ENCODE measurements around the gene EPPIN. TPM values are rescaled to one million over a fixed set of nuclear protein-coding genes. Genes with fewer than 3 reads are reported as not detected.

The EPPIN gene
- total and polyA plus RNA-seq, 5 donors = 0.09 TPM; not detected in 4

DNA sequence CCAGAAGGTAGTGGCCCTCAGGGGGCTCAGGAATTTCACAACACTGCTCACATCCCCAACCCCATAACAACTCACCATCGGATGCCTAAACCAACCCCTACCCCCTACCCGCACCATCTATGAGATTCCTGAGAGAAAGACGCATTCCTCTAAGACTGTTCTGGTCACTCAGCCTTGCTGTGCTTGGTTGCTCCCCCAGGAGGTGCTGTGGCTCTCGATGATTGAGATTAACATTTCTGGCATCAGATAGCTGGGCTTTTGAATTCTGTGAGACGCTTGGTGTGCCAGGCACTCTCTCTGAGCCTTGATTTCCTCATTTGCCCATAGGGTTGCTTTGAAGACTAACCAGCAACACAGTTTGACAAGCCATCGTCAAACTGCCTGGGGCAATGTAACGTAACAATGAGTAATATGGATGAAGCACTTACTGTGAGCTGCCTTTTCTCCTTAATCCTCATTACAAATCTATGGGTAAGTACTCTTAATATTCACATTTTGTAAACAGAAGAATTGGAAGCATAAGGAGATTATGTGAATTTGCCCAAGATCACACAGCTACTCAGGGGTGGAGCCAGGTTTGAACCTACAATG, 8.9 kb downstream of the EPPIN start:
- intact Hi-C loops (cut with DNase I) = no loop called here
- peaks cover 2% of the 10 kb centered on the region for H3K27me3 ChIP-seq (ENCODE audit: control insufficient read depth, insufficient read depth)
- H3K27ac ChIP-seq (ENCODE audit: low read length) = no peak overlapping the region
- WGBS = 54% methylated on average over 7 of the region's 7 CpGs
- H3K4me1 ChIP-seq (ENCODE audit: control insufficient read depth, insufficient read depth, low read length) = no peaks in the 10 kb centered on the region
- DNase-seq (no peak), ATAC-seq (no peak)
- H3K4me3 ChIP-seq (ENCODE audit: low read length) = no peak overlapping the region
- no peaks in the 10 kb centered on the region for H3K9me3 ChIP-seq (ENCODE audit: control insufficient read depth, low read length)

DNA sequence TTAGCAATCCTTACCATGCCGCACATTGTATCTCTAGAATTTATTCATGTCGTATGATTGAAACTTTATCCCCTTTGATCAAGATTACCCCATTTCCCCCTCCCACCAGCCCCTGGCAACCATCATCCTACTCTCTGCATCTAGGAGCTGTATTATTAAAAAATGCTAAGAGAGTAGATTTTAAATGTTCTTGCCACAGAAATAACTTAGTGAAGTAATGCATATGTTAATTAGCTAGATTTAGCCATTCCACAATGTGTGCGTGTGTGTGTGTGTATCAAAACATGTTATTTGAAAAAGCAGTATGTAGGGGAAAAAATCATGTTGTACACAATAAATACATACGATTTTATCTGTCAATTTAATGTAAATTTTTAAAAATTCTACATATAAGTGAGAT, 19.9 kb downstream of the EPPIN start:
- intact Hi-C loops (cut with DNase I) = no loop called here
- ATAC-seq (no peak), DNase-seq (no peak)
- Histone ChIP-seq H3K9me3 (ENCODE audit: control insufficient read depth, low read length) (no peaks in the 10 kb centered on the region), H3K27me3 (ENCODE audit: control insufficient read depth, insufficient read depth) (no peaks in the 10 kb centered on the region), H3K27ac (ENCODE audit: low read length) (no peak overlapping the region), H3K4me3 (ENCODE audit: low read length) (no peak overlapping the region), H3K4me1 (ENCODE audit: control insufficient read depth, insufficient read depth, low read length) (no peaks in the 10 kb centered on the region)
- WGBS = 74% methylated on average over 4 of the region's 4 CpGs

DNA sequence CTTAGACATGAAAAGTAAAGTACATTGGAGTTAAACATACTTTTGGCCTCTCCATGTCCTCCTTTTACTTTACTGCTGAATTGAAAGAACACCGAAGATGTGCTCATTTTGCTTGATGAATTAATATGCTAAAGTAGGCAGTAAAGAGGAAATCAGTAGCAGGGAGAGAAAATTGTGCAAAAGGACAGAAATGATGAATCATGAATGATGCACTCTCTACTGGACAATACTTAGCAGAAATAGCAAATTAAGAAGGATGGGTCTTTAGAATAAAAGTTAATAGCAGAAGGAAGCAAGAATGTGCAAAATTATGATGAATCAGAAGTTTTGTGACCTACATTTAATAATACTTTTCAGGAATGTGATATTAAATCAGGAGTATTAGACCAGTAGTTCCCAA, 23.4 kb downstream of the EPPIN start:
- ATAC-seq (no peak), DNase-seq (no peak)
- H3K27ac ChIP-seq (ENCODE audit: low read length) = no peak overlapping the region
- intact Hi-C loops (cut with DNase I) = no loop called here
- H3K9me3 ChIP-seq (ENCODE audit: control insufficient read depth, low read length) = peaks cover 3% of the 10 kb centered on the region
- H3K4me1 ChIP-seq (ENCODE audit: control insufficient read depth, insufficient read depth, low read length) = no peaks in the 10 kb centered on the region
- no peak overlapping the region for H3K4me3 ChIP-seq (ENCODE audit: low read length)
- H3K27me3 ChIP-seq (ENCODE audit: control insufficient read depth, insufficient read depth) = no peaks in the 10 kb centered on the region
- WGBS = 68% methylated on average over 1 of the region's 1 CpG

DNA sequence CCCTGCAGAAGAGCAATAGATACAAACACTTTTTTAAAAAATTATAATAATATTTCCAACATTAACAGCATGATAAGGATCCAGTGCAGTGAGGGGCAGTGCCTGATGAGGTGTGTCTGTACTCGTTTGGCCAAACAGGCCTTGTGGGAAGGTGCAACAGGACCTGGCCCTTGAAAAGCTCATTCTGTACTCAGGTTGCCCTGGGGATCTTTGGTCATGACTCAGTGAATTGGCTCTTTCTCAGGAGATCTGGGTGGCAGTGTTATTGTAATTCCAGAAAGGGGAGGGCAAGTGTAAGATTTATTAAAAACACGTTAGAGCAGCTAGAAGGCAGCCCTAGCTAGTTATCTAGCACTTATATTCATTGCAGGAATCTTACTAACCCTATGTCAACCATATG, 28.9 kb downstream of the EPPIN start:
- Histone ChIP-seq H3K4me3 (ENCODE audit: low read length) (no peak overlapping the region), H3K27me3 (ENCODE audit: control insufficient read depth, insufficient read depth) (no peaks in the 10 kb centered on the region), H3K9me3 (ENCODE audit: control insufficient read depth, low read length) (peaks cover 3% of the 10 kb centered on the region), H3K27ac (ENCODE audit: low read length) (no peak overlapping the region), H3K4me1 (ENCODE audit: control insufficient read depth, insufficient read depth, low read length) (no peaks in the 10 kb centered on the region)
- WGBS = 55% methylated on average over 2 of the region's 2 CpGs
- DNase-seq (no peak), ATAC-seq (no peak)
- intact Hi-C loops (cut with DNase I) = no loop called here

DNA sequence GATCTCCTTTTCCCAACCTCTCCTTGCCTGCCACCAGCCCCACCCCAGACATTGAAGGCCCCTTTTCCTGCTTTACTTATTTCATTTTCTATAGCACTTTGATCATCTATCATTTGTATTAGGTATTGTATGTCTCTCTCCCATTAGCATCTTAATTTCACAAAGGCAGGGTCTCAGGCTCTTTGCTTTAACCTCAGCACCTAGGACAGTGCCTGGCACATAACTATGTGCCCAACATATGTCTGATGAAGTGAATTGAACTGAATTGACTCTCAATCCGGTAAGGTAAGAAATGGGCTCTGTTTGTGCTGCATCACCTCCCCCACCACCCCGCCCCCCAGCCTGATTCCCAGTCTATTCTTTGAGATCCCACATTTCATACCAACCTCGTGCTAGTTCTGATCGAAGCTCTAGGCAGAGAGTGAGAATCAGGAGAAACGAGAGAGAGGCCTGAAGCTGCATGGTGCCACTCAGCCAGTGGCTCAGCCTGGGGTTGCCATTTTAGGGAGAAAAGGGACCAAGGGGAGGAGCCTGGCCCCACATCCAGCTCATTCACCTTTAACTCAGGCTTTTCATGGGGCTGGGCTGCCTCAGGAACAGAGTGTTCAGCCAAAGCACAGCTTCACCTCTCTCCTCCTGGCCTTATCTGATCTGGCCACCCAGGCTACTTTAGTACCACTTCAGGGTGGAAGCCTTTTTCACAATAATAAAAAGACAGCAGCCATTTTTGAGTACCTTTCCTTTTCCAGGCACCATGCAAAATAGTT, 31.9 kb downstream of the EPPIN start, which contains the start of gene SPINT3:
TSS of gene SPINT3 (minus strand) at position 476 of the 767 bp plus-strand sequence. CDS start at position 462, 14 bp downstream.
- Histone ChIP-seq H3K27me3 (ENCODE audit: control insufficient read depth, insufficient read depth) (no peaks in the 10 kb centered on the region), H3K27ac (ENCODE audit: low read length) (no peak within 1 kb of the TSS), H3K4me3 (ENCODE audit: low read length) (no peak within 1 kb of the TSS), H3K4me1 (ENCODE audit: control insufficient read depth, insufficient read depth, low read length) (no peaks in the 10 kb centered on the region), H3K9me3 (ENCODE audit: control insufficient read depth, low read length) (no peaks in the 10 kb centered on the region)
- 63% methylated on average over 5 of the region's 5 CpGs for whole genome bisulfite sequencing
- ATAC-seq (no peak), DNase-seq (no peak)
- intact Hi-C loops (cut with DNase I) = no loop called here

DNA sequence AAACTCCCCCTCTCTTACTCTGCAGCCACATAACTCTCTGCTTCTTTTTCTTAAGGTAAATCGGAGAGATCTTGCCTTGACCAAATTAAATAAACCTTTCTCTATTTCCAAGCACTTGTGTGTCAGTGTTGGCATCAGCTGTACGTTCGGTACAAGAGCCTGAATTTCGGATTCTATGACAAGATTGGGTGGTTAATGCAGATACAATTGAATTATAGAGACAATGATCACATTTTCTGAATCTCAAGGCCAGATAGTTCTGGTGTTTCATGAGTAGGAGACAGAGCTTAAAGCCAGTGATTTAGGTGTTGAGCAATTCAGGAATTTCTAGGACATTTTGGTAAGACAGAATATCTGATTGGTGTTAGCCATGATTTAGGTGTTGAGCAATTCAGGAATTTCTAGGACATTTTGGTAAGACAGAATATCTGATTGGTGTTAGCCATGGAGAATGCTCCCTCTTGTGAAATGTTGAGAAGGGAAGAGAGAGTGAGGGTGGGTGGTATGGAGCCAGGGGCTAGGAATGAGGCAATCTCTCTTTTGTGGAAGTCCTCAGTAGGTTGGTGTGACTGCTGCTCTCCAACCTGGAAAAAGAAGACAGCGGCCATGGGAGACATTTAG, 36.8 kb downstream of the EPPIN start:
- no peaks in the 10 kb centered on the region for H3K9me3 ChIP-seq (ENCODE audit: control insufficient read depth, low read length)
- H3K27ac ChIP-seq (ENCODE audit: low read length) = no peak overlapping the region
- ATAC-seq (no peak), DNase-seq (no peak)
- no peak overlapping the region for H3K4me3 ChIP-seq (ENCODE audit: low read length)
- intact Hi-C loops (cut with DNase I) = no loop called here
- no peaks in the 10 kb centered on the region for H3K27me3 ChIP-seq (ENCODE audit: control insufficient read depth, insufficient read depth)
- H3K4me1 ChIP-seq (ENCODE audit: control insufficient read depth, insufficient read depth, low read length) = no peaks in the 10 kb centered on the region
- WGBS = 61% methylated on average over 5 of the region's 5 CpGs

DNA sequence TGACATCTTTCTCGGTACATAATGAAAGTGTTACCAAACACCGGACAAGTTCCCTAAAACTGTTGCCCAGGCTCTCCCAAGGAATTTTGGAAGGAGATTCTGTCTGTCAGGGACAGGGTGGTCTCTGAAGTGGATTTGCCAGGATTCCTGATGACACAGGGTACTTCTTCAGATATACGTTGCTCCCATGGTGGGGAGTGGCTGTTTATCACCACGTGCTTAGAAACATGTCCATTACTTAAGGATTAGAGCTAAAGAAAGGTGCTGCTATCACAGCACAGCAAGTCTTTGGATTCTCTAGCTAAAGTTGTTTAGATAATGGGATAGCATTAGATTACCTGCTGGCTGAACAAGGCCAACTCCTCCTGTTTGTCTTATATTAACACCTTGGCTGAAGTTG, 38.1 kb downstream of the EPPIN start:
- intact Hi-C loops (cut with DNase I) = no loop called here
- H3K27me3 ChIP-seq (ENCODE audit: control insufficient read depth, insufficient read depth) = no peaks in the 10 kb centered on the region
- no peak overlapping the region for H3K27ac ChIP-seq (ENCODE audit: low read length)
- H3K4me1 ChIP-seq (ENCODE audit: control insufficient read depth, insufficient read depth, low read length) = no peaks in the 10 kb centered on the region
- 62% methylated on average over 4 of the region's 4 CpGs for WGBS
- no peak for DNase-seq
- no peaks in the 10 kb centered on the region for H3K9me3 ChIP-seq (ENCODE audit: control insufficient read depth, low read length)
- no peak overlapping the region for H3K4me3 ChIP-seq (ENCODE audit: low read length)
- no peak for ATAC-seq

DNA sequence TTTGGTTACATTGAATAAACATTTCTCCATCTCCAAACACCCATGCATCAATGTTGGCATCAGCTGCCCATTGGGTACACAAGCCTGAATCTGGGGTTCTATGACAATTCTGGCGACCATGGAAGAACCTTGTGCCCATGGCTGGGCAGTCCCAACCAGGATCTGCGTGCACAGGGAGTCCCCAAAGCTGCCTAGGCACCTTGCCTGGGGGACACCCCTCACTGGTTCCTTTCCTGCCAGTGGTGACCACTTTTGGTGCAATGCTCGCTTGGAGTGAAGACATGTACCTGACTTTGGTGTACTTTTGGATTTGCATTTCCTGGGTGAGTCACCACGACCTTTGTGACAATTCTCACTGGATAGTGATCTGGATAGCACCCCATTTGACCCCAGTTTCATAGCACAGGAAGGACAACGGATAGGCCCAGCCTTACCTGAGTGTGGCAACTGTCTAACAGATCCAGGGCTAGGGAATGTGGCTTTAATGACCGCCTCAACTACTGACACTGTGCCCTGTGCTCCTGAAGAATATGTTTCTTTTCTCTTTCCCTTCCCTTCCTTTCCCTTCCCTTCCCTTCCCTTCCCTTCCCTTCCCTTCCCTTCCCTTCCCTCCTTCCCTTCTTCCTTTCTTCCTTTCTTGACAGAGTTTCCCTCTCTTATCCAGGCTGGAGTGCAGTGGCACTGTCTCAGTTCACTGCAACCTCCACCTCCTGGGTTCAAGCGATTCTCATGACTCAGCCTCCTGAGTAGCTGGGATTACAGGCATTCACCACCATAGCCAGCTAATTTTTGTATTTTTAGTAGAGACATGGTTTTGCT, 38.9 kb downstream of the EPPIN start:
- intact Hi-C loops (cut with DNase I) = no loop called here
- H3K4me3 ChIP-seq (ENCODE audit: low read length) = no peak overlapping the region
- H3K9me3 ChIP-seq (ENCODE audit: control insufficient read depth, low read length) = no peaks in the 10 kb centered on the region
- H3K27ac ChIP-seq (ENCODE audit: low read length) = no peak overlapping the region
- H3K27me3 ChIP-seq (ENCODE audit: control insufficient read depth, insufficient read depth) = no peaks in the 10 kb centered on the region
- no peak for ATAC-seq
- WGBS = 68% methylated on average over 7 of the region's 7 CpGs
- DNase-seq = no peak
- no peaks in the 10 kb centered on the region for H3K4me1 ChIP-seq (ENCODE audit: control insufficient read depth, insufficient read depth, low read length)

DNA sequence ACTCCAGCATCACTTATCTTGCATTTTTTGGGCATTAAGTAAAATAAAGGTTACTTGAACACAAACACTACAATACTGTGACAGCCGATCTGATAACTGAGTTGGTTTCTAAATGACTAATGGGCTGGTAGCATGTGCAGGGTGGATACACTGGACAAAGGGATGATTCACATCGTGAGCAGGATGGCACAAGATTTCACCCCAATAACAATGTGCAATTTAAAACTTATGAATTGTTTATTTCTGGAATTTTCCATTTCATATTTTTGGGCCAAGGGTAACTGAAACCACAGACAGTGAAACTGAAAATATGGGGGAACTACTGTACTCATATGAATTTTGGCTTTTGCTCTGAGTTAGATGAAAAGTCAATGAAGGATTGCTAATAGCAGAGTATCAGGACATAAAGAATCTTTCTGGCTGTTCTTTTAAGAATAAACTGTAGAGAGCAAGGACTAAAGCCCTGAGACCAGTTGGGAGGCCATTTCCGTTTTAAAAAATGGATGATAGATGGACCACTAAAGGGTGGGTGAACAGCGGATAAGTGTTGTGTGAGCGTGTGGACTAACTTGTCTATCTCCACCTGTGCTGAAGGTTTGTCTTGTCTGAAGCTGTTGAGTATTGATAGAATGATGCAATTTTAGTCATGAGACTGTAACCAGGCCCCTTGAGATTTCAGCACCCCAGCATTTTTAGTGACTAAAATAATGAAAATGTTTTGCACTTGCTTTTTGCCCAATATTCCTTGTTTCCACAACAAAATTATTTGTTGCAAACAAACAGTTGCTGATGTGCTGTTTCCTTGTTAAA, 40.0 kb downstream of the EPPIN start:
- no peak overlapping the region for H3K4me3 ChIP-seq (ENCODE audit: low read length)
- intact Hi-C loops (cut with DNase I) = no loop called here
- DNase-seq (no peak), ATAC-seq (no peak)
- no peaks in the 10 kb centered on the region for H3K27me3 ChIP-seq (ENCODE audit: control insufficient read depth, insufficient read depth)
- H3K9me3 ChIP-seq (ENCODE audit: control insufficient read depth, low read length) = no peaks in the 10 kb centered on the region
- WGBS = 81% methylated on average over 5 of the region's 5 CpGs
- no peak overlapping the region for H3K27ac ChIP-seq (ENCODE audit: low read length)
- no peaks in the 10 kb centered on the region for H3K4me1 ChIP-seq (ENCODE audit: control insufficient read depth, insufficient read depth, low read length)

DNA sequence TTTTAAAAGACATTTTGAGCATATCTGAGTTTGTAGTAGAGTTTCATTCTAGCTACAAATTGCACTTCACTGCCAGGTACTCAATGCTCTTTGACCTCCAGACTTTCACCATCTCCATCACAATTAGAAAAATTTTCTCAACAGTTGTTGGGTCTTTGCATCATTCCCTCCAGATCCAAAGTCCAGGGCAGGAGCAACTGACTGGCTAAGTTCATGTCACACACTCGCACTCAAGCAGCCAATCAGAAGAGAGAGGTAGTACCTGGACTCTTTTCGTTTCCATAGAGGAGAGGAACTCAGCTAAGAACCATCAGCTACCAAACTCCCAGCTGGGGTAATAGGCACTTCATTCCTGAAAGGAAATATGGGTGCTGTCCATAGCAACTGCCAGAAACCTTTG, 40.8 kb downstream of the EPPIN start:
- H3K9me3 ChIP-seq (ENCODE audit: control insufficient read depth, low read length) = no peaks in the 10 kb centered on the region
- H3K27ac ChIP-seq (ENCODE audit: low read length) = no peak overlapping the region
- no peak for DNase-seq
- intact Hi-C loops (cut with DNase I) = no loop called here
- no peak overlapping the region for H3K4me3 ChIP-seq (ENCODE audit: low read length)
- H3K4me1 ChIP-seq (ENCODE audit: control insufficient read depth, insufficient read depth, low read length) = no peaks in the 10 kb centered on the region
- WGBS = 74% methylated on average over 2 of the region's 2 CpGs
- H3K27me3 ChIP-seq (ENCODE audit: control insufficient read depth, insufficient read depth) = no peaks in the 10 kb centered on the region
- ATAC-seq = no peak

Measured in right cardiac atrium (tissue), 5 donors.